HG02852 (cell line): Measurements from ENCODE around the gene XXYLT1.

Source experiments
- ATAC-seq: cut with Tn5 transposase; IDR thresholded peaks from one replicate; pipeline ENCODE4 v1.9.1; 2021; ENCODE audit warnings: mild to moderate bottlenecking, moderate library complexity; ENCODE audit not compliant: unreplicated experiment

The XXYLT1 gene

DNA sequence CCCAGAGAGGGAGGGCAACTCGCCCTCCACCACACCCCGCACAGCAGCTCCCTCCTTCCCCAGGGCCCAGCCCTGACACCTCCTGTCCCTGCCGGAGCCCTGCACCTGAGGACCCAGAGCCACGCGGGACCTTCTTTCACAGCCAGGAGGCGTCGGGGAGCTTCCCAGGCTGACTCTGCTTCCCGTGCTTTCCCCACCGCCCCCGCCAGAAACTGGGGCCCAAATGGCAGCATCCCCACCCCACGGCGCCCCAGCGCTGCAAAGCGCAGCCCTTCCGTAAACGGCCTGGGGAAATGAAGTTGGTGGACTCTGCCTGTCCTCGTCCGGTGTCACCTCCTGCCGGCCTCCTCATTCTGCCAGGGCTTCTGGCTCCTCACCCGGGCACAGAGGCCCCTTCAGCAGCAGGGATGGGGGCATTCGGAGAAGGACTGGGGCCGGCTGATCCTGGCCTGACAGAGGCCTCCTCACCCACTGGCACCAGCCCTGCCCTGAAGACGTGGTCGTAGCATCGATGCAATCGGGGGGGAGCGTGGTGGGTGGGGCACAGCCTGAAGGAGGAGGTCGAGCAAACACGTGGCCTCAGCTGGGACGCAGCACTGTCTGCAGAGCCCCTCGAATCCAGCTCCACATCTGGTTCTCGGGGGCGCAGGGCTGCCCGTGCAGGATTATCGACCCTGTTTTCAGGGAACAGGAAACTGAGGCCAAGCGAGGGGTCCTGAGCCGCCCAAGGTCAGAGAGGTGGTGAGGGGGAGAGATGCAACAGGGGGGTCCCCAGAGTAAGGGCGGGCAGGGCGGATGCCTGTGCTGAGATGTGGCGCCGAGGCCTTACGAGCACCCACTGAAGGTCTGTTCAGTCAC, 235.4 kb downstream of the XXYLT1 start:
- ATAC-seq: no peak

GRCh38 chr3:195034541-195034940, 236.4 kb downstream of the XXYLT1 start:
- ATAC-seq: no peak

DNA sequence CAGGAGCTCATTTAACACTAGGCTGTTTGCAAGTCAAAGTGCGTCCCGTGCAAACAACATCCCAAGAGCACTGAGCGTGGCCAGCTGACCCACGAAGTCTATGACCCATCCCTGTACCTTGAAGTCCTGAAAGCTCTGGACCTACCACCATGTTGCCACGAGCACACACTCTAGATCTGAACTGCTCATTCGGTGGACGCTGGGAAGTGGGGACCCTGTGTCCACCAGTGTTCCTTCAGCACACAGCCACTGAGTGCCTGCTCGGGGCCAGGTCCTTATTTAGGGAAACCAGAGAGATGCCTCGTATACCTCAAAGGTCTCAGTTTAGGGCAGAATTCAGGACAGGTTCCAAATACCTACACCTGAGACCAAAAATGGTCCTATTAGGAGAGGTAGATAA, 236.9 kb downstream of the XXYLT1 start:
- ATAC-seq: no peak

DNA sequence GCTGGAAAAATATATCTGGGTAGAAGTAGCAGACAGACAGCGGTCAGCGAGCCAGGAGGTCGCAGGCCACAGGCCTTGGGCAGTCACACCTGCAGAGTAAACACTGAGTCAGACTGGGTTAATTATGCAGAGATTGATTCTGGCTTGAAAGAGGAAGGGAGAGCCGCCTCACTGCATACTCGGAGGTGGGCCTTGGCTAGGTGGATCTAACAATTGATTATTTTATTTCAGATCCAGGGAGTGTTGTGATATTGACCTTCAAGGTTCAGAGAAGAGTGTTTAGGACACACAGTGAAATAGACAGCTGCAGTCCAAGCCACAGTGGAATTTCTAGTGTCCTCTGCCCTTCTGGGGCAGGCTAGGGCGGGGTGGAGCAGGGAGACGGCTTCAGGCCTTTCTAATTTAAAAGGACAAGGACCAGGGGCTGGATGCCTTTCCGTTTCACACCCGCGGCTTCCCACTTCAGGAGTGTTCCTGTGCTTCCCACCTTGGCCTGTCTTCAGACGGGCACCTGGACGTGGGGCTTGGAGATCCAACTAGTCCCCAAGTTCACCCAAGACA, 237.3 kb downstream of the XXYLT1 start:
- no peak for ATAC-seq

DNA sequence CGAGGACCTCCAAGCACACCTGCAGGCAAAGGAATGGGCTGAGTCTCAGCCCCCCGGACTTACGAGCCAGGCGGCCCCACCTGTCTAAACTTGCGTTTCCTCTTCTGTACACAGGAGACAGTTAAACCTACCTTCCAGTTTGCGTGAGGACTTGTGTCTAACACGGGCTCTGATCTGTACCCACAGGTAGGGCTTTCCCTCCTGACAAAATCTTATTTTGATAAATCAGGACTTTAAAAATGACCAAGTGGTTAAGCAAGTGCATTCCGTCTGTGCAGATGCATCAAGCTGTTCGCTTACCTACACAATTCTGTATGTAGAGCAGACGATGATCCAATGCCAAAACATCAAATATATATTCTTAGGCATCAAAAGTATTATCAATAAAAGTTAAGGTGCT, 238.0 kb downstream of the XXYLT1 start:
- ATAC-seq: no peak

DNA sequence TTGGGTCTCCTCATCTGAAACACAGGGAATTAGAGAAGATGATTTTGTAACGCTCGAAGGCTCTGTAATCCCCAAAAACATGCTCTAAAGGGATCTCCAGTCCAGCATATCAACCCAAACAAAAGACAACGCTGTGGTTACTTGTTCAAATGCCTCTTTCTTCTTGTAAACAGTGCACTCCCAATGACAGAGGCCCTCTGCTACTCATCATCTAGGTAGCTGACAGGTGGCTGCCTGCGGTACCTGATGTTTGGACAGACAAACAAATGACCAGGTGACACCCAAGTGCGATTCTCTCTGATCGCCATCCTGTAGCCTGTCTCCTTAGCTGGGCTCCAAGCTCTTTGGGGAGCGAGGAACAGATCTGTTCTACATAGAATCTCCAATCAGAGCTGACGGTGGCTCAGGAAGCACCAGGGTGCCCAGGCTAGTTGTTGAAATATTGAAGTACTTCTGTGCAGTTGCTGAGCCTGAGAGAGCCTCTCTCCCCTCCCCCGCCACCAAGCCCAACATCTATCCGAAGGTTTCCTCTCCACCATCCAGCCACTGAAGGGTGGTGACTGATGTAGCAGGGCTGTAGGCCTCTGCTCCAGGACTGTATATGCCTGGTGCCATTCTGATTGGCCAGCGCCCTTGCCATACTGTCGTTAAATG, 238.7 kb downstream of the XXYLT1 start:
- ATAC-seq: no peak

DNA sequence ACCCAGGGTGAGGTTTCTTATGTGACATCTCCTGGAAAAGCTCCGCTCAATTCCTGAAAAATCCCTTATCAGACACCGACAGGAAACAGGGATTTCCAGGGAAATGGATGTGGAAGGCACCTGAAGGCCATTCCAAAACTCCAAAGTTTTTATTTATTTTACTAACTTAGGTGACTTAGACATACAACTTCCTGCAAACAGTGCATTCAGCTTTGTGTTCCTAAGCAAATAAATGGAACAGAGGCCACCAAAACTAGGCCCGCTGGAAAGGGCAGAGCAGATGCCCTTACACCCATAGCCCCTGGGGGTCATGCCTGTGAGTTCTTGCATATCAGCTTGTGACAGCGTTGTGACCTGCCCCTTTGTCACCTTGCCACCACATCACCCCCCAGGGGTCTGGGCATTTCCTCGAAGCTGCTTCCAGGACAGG, 239.4 kb downstream of the XXYLT1 start:
- ATAC-seq: no peak

DNA sequence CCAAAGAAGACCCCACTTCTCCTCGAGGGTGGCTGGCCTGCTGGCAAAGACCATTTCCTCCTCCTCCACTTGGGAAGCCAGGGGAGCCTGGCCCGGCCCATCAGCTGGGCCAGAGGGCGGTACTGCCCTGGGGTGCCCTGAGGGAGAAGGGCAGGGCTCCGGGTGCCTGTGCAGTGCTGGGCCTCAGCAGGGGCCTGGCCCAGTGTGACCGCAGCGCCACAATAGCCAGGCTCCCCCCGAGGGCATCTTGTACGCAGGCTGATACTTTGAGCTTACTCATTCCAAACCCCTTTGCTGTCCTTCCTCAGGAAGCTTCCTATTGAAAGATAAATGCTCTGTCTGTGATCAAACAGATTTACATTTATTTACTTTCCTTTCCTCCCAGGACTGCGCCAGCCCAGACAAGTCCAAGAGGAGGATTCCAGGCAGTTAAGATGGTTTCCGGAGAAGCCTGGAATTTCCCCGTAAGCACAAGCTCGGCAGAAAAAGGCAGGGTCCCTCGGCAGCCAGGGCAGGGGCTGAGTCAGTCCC, 240.1 kb downstream of the XXYLT1 start:
- no peak for ATAC-seq

- ATAC-seq: no peak
These were observed 241.9 kb downstream of the XXYLT1 start for GRCh38 chr3:195028877-195029606.

GRCh38 chr3:195025884-195026200, 245.1 kb downstream of the XXYLT1 start:
- ATAC-seq: no peak

DNA sequence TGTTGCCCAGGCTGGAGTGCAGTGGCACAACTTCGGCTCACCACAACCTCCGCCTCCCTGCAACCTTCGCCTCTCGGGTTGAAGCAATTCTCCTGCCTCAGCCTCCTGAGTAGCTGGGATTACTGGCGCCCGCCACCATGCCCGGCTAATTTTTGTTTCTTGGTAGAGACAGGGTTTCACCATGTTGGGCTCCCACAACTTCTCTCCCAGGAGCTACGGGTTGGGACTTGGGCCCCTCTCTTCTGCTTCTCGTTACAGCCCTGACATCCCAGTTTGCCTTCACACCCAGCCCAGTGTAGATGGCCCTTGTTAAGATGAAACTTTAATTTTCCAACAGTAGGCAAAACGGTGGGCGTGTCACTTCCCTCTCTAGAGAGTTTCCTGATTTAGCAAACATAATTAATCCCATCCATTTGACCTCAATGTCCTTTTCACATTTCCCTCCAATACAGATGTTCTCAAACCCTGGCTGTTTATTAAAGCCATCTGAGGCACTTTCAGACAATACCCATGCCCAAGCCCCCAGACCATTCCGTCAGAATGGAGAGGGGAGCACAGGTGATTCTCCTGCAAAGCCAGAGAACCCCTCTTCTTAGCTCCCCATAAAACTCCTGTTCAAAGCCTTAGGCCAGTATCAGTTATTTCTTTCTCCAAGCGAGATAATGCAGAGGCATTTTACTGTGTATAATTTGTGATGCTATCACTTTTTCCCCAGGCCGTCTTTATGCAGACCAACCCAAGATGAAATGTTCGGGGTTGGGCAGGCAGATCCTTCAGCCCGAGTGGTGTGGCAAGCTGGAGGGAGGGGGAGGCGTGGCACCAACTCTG, 245.7 kb downstream of the XXYLT1 start:
- ATAC-seq: no peak

DNA sequence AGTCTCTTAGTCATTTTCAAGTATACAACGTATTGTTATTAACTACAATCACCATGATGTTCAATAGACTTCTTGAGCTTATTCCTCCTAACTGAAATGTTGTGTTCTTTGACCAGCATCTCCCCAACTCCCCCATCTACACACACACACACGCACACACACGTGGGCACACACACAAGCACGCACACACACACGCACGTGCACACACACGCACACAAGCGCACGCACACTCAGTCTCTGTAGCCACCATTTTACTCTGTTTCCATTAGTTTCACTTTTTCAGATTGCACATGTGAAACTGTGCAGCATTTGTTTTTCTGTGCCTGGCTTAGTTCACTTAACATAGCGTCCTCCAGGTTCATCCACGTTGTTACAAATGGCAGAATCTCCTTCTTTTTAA, 247.0 kb downstream of the XXYLT1 start:
- no peak for ATAC-seq

- ATAC-seq: no peak
These were observed 247.4 kb downstream of the XXYLT1 start for GRCh38 chr3:195023576-195023975.

DNA sequence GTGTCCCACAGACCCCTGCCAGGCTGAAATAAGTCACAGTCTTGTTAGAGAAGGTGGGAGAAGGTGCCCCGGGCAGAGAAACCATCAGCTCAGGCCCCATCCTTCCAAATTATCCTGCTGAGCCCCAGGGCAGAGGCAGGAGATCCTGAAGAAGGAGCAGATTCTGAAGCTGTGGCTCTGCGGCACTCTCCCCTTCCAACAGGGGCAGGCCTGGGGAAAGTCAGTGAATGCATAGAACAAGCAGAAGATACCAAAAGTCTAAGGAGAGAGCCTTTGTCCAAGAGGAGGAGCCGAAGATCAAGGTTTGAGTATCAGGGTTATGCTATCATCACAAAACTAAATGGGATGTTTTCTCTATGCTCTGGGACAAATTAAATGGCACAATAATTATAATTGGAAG, 249.3 kb downstream of the XXYLT1 start:
- ATAC-seq: no peak

DNA sequence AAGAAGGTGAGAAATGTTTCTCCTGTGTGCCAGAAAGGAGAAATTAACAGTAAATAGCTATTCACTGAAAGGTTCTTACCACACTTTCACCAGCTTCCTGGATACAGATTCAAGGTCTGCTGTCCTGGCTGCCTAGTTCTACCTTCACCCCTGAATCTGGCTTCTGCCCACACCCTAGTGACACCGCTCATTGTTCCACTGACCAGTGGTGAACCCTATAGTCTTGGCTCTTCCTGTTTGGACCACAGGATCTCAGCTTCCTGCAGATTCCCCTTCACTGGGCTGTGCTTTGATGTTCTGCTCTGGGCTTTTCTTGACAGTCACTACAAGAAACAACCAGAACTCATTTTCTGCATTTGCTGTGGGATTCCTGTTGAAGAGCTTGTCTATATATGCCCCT, 250.0 kb downstream of the XXYLT1 start:
- ATAC-seq: no peak

GRCh38 chr3:195020185-195020584, 250.8 kb downstream of the XXYLT1 start:
- ATAC-seq: no peak

DNA sequence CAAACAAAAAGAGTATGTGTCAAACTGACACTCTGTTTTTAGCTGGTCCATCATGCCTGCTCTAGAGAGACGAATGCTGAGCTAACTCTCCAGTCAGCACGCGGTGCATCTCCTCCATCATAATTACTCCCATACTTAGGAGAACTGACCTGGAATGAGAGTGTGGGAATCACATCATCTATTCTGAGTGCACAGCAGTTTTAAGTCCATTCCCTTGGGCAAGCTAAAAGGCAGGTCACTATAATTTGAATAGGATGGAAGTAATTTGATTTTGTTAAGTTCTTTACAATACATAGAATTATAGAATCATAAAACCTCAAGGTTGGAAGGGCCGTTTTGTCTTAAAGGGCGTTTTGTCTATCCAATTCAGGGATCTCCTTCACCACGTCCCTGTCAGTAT, 251.6 kb downstream of the XXYLT1 start:
- ATAC-seq: no peak
